HG02870 (cell line): Measurements from ENCODE around the gene C1QB.
"Not testable (repeated sequence)": the region's sequence is repeated elsewhere in the genome, so short reads cannot be mapped to it uniquely, and the experiment has no call there.

Experiments used
- ATAC-seq: cut with Tn5 transposase; IDR thresholded peaks from one replicate; pipeline ENCODE4 v1.9.1; 2021; ENCODE audit warnings: mild to moderate bottlenecking, moderate library complexity; ENCODE audit not compliant: unreplicated experiment

C1QB gene

GRCh38 chr1:22691031-22691753 lies 38.2 kb downstream of the C1QB start:
- ATAC-seq, result no peak

GRCh38 chr1:22694172-22694571 lies 41.1 kb downstream of the C1QB start:
- ATAC-seq, result no peak

GRCh38 chr1:22696610-22697009 lies 43.6 kb downstream of the C1QB start:
- no peak for ATAC-seq

GRCh38 chr1:22697980-22698379 lies 44.9 kb downstream of the C1QB start:
- ATAC-seq, result no peak

- ATAC-seq, result no peak
Measured at GRCh38 chr1:22699681-22700520, 46.9 kb downstream of the C1QB start.

- ATAC-seq, result no peak
Measured at GRCh38 chr1:22702296-22703085, 49.5 kb downstream of the C1QB start.

- ATAC-seq, result peak; percentile 62
Measured at GRCh38 chr1:22704440-22705067, 51.5 kb downstream of the C1QB start.

- ATAC-seq, result no peak
Measured at GRCh38 chr1:22705586-22705985, 52.5 kb downstream of the C1QB start.

GRCh38 chr1:22706100-22706499 lies 53.1 kb downstream of the C1QB start:
- ATAC-seq, result not testable (repeated sequence)

- no peak for ATAC-seq
Measured at GRCh38 chr1:22708777-22709176, 55.7 kb downstream of the C1QB start.

- ATAC-seq, result no peak
Measured at GRCh38 chr1:22709227-22709626, 56.2 kb downstream of the C1QB start.

GRCh38 chr1:22709891-22710700 lies 57.1 kb downstream of the C1QB start:
- ATAC-seq, result no peak

GRCh38 chr1:22710701-22711049 lies 57.6 kb downstream of the C1QB start, which contains the start of gene EPHB2:
EPHB2 (plus strand) TSS chr1:22710839; CDS start chr1:22710983, 144 bp downstream.
- ATAC-seq, result no peak

GRCh38 chr1:22711071-22711470 lies 58.0 kb downstream of the C1QB start:
- ATAC-seq, result no peak
